GM18520 (cell line): Measurements from ENCODE around the gene OGFRL1.

Experiments used
- ATAC-seq: cut with Tn5 transposase; IDR thresholded peaks from one replicate; pipeline ENCODE4 v1.9.1; 2021; ENCODE audit not compliant: unreplicated experiment

OGFRL1 gene

GRCh38 chr6:71284785-71285184, 3.8 kb upstream of the OGFRL1 start:
- ATAC-seq, result no peak

DNA sequence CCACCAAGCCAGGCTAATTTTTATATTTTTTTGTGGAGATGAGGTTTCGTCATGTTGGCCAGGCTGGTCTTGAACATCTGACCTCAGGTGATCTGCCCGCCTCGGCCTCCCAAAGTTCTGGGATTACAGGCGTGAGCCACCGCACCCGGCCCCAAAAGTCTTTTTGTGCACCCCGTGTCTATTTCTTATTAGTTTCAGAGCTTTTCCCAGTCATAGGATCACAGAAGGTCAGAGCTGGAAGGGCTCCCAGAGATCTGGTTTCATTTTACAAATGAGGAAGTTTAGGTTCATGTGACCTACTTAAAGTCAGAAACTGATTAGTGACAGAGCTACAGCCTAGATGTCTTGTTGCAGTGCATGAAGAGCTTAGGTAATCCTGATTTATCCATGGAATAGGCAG, 1.6 kb upstream of the OGFRL1 start:
- ATAC-seq, result no peak

- no peak for ATAC-seq
Measured at GRCh38 chr6:71287926-71288227, 734 bp upstream of the OGFRL1 start.

- peak; percentile 20 for ATAC-seq
Measured at GRCh38 chr6:71289039-71289801, 609 bp downstream of the OGFRL1 start.

- ATAC-seq, result no peak
Measured at GRCh38 chr6:71289802-71290175, 1.2 kb downstream of the OGFRL1 start.

DNA sequence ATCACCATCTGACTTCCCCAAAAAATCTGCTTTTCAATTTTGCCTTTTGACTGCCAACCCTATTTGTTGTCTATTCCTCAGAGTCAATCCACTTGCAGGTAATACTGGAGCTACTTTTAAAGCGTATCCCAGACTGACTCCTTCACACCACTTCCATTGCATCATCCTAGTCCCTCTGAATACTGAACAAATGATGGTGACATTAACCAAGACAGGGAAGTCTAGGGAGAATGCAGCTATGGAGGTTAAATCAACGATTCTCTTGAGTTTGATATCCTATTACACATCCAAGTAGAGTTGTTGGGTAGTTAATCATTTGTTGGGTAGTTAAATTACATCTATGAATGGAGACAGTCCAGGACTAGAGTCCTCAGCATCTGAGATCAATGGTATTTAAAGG, 2.0 kb downstream of the OGFRL1 start:
- no peak for ATAC-seq

GRCh38 chr6:71292001-71292400, 3.4 kb downstream of the OGFRL1 start:
- ATAC-seq, result no peak

DNA sequence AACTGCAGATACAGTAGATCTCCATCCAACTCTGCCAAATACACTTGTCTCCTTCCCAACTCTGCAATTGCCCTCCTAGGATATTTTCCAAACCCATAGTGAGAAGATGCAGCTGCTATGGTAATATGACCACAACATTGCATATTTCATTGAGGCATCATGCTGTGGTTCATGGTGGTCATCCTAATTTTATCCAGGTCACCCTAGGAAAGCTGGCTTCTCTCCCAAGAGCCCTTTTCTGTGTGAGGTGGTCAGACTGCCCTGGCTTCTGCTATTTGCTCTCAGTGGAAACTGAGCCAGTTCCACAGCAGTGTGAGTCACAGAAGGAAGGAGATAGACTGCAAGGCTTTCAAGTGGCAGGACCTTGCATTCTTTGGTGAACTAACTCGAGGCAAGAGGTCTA, 5.5 kb downstream of the OGFRL1 start:
- no peak for ATAC-seq

GRCh38 chr6:71298459-71298858, 9.8 kb downstream of the OGFRL1 start:
- ATAC-seq, result no peak

- ATAC-seq, result no peak
Measured at GRCh38 chr6:71299541-71300470, 11.2 kb downstream of the OGFRL1 start.

GRCh38 chr6:71300561-71301168, 12.1 kb downstream of the OGFRL1 start:
- ATAC-seq, result no peak

DNA sequence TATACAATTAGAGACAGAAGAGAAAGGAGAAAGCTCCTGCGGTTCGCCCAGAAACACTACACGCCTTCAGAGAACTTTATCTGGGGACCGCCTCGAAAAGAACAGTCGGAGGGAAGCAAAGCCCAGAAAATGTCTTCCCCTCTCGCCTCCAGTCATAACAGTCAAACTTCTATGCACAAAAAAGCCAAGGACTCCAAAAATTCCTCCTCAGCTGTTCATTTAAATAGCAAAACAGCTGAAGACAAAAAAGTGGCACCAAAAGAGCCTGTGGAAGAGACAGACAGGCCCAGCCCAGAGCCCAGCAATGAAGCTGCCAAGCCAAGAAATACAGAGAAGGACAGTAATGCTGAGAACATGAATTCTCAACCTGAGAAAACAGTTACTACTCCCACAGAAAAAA, 12.9 kb downstream of the OGFRL1 start:
- ATAC-seq, result no peak

GRCh38 chr6:71309656-71310055, 21.0 kb downstream of the OGFRL1 start:
- no peak for ATAC-seq

GRCh38 chr6:71310261-71310660, 21.6 kb downstream of the OGFRL1 start:
- no peak for ATAC-seq

DNA sequence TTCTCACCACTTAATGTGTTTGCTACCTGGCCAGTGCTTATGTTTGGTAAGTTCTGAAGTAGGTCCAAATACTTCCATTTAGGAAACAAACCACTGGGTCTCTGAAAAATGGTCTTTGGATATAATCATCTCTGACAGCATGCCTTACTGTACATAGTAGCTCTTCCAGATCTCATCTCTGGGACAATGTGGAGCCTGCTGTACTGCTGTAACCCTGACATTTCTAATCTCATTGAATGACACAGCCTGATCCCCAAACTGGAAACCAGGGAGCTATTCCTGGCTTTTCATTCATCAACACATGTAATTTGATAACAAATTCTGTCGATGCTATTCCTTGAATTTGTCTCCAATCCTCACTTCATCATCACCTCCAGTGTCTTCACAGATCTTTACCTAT, 23.5 kb downstream of the OGFRL1 start:
- ATAC-seq, result no peak

DNA sequence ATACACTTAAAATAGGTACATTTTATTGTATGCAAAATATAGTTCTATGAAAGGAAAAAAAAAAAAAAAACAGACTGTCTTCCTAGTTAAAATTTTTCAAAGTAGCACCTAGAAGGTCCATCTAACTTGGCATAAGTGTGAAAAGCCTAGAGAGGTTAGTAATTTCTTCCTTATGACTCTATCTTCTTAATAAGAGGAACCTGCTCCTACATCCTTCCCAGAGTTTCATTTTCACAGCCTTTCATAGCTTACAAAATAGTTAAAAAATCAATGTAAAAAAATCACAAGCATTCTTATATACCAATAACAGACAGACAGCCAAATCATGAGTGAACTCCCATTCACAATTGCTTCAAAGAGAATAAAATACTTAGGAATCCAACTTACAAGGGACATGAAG, 28.8 kb downstream of the OGFRL1 start:
- no peak for ATAC-seq

- ATAC-seq, result no peak
Measured at GRCh38 chr6:71320041-71320440, 31.4 kb downstream of the OGFRL1 start.

DNA sequence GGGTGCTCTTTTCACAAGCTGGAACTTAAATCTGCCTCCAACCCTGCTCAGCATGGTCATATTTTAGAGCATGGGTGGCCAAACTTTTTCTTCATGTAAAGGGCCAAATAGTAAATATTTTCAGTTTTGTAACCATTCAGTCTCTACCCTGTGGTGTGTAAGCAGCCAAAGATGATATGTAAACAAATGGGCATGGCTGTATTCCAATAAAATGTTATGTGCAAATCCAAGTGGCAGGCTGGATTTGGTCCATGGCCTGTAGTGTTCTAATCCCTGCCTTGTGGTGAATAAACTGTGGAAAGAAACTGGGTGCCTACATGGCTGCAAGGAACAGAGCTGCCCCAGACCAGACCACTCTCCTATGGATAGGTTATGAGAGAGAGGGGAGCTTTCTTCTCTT, 32.7 kb downstream of the OGFRL1 start:
- ATAC-seq, result no peak

DNA sequence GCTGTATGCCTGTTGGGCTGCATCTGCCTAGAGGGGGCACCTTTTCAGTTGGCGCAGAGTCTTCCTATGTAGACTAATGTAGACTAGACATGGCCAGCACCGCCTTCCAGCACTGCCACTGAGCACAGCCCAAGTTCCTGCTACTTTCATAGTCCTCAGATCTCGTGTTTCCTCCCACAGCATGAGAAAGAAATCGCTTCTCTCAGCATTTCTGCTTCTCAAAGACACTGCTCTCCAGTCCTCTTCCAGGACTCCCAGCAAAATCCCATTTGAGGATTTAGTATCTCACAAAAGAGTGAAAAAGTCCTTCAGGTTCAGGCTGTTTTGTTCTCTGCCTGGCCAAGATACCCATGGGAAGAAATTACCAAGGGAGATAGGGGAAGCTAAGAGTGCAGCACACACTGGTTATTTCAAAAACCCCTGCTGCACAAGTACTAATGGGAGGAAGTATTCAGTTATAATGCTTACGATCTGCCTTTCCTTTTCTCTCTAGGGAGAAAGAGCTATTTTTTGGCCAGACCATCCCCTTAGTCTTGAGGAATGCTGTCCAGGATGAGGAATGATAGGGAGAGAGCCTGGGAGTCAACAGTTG, 35.7 kb downstream of the OGFRL1 start:
- no peak for ATAC-seq

DNA sequence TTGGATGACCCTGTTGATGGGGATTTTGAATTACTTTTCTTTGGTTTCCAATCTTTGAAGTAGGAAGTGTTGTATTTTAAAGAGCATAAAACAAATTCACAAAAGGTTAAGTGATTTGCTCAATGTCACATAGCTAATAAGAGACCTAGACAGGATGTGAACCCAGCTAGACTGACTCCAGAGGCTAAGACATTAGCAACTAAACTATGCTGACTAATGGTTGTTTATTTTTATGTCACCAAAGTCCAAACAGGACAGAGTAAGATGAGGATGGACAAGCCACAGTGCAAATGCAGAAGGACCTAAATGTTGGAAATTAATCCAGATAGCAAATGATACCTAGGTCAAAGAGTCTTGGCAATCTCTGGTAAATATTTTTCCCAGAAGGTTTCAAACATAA, 38.0 kb downstream of the OGFRL1 start:
- ATAC-seq, result no peak

DNA sequence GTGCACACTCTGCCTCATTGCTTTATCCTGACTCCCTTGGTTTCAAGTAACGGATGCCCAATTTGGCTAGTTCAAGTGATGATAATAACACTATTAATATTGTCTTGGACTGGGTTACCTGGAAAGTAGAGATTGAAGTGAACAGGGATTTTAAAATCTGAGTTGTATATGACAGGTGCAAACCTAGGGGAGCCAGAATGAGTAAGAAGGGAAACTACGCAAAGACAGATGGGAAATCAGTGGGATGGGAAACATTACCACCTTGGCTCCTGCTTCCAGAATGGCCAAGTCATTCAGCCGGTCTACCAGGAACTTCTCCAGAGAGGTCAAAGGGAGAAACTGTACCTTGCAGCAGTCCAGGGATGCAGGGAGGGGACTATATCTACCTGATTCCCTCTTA, 41.9 kb downstream of the OGFRL1 start:
- ATAC-seq, result no peak

DNA sequence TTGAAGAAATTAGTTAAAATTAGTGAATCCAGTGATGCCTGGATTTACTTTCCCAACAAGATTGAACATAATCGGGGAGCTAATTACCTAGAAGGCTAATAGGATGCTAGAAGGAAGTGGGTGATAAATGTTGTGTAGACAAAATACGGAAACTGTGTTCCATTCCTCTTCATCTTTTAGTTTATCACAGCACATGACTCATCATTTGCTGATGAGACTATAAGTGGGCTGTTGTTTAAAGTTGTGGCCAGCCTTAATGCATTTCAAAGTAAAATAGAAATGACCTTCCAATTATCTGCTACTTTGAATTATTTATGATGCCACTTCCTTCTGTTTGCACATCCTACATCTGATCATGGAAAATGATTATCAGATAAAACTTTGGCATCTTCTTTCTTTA, 43.4 kb downstream of the OGFRL1 start:
- no peak for ATAC-seq
